Left kidney (tissue), 2 donors: Measurements from ENCODE around the gene TDRD9. TPM values are rescaled to one million over a fixed set of nuclear protein-coding genes. Genes with fewer than 3 reads are reported as not detected.
A peak's percentile ranks its signal among the peaks of the same experiment; 100 is the strongest.

Source experiments
- DNase-seq: peaks from one replicate; pipeline ENCODE4 v3.0.0-alpha.2; 2013
- polyA plus RNA-seq: library from polyadenylated mRNA; unstranded; fragments of 120-200 nt; gene quantifications from one replicate; pipeline ENCODE4 v1.2.1, GENCODE V29; 2013; ENCODE audit not compliant: insufficient read length

TDRD9 gene
- polyA plus RNA-seq, 1 donor, result 7.2 TPM

- no peak for DNase-seq
Measured at GRCh38 chr14:104030958-104031357, 102.7 kb downstream of the TDRD9 start.

- DNase-seq, result no peak
Measured at GRCh38 chr14:104031384-104031783, 103.1 kb downstream of the TDRD9 start.

- DNase-seq, result no peak
Measured at GRCh38 chr14:104034976-104035699, 106.9 kb downstream of the TDRD9 start.

GRCh38 chr14:104036212-104036611 is 108.0 kb downstream of the TDRD9 start:
- DNase-seq, result no peak

GRCh38 chr14:104037074-104037473 is 108.8 kb downstream of the TDRD9 start:
- DNase-seq, result no peak

- DNase-seq, result no peak
Measured at GRCh38 chr14:104037903-104038302, 109.6 kb downstream of the TDRD9 start.

GRCh38 chr14:104039214-104039613 is 111.0 kb downstream of the TDRD9 start:
- DNase-seq, result no peak

GRCh38 chr14:104040539-104040938 is 112.3 kb downstream of the TDRD9 start:
- DNase-seq, result no peak

- no peak for DNase-seq
Measured at GRCh38 chr14:104041430-104042104, 113.3 kb downstream of the TDRD9 start.

- DNase-seq, result no peak
Measured at GRCh38 chr14:104044016-104044415, 115.8 kb downstream of the TDRD9 start.

GRCh38 chr14:104047761-104048160 is 119.5 kb downstream of the TDRD9 start:
- DNase-seq, result no peak

GRCh38 chr14:104048758-104049507 is 120.7 kb downstream of the TDRD9 start:
- DNase-seq, result peak; percentile 6

- no peak for DNase-seq
Measured at GRCh38 chr14:104049576-104050240, 121.5 kb downstream of the TDRD9 start.

GRCh38 chr14:104051092-104051813 is 123.0 kb downstream of the TDRD9 start:
- DNase-seq, result no peak

- no peak for DNase-seq
Measured at GRCh38 chr14:104054222-104054905, 126.1 kb downstream of the TDRD9 start.

- DNase-seq, result no peak
Measured at GRCh38 chr14:104062281-104062680, 134.0 kb downstream of the TDRD9 start.

- DNase-seq, result no peak
Measured at GRCh38 chr14:104064003-104064402, 135.7 kb downstream of the TDRD9 start.

- DNase-seq, result no peak
Measured at GRCh38 chr14:104066279-104066678, 138.0 kb downstream of the TDRD9 start.

GRCh38 chr14:104066719-104067295 is 138.6 kb downstream of the TDRD9 start:
- DNase-seq, result no peak

- no peak for DNase-seq
Measured at GRCh38 chr14:104069541-104069940, 141.3 kb downstream of the TDRD9 start.

- DNase-seq, result no peak
Measured at GRCh38 chr14:104072586-104072985, 144.3 kb downstream of the TDRD9 start.
